Measurements from ENCODE around the gene PCK1. TPM values are rescaled to one million over a fixed set of nuclear protein-coding genes. Genes with fewer than 3 reads are reported as not detected.

The PCK1 gene
- total RNA-seq, 4 donors from 2014 or later = 0.56 to 3.4 (median 2.2) TPM

GRCh38 chr20:57591289-57592229 lies 30.6 kb downstream of the PCK1 start:
- Histone ChIP-seq H3K4me3 (replicated peaks in 1 of 3) (no peak overlapping the region), H3K9me3 (no peaks in the 10 kb centered on the region), H3K4me1 (peaks cover 0 to 2% of the 10 kb centered on the region in 2 donors), H3K36me3 (no peaks in the 10 kb centered on the region), H3K27ac (no peak overlapping the region), H3K27me3 (no peaks in the 10 kb centered on the region)
- DNase-seq = no peak
- intact Hi-C loops (cut with DNase I) = loop anchor here (2.0 to 10.0 kb wide), 2 partner anchors 77 to 207 kb away; no protein-coding TSS in a partner anchor
- TF ChIP-seq POLR2A (IDR thresholded peaks at IDR 0.05) (no peak), CTCF (IDR thresholded peaks at IDR 0.05) (no peak)
- 88 to 93% methylated on average over 15 of the region's 15 CpGs for WGBS, 2 donors

GRCh38 chr20:57592263-57593092 lies 31.6 kb downstream of the PCK1 start:
- intact Hi-C loops (cut with DNase I) = loop anchor here (2.0 to 10.0 kb wide), 2 partner anchors 78 to 208 kb away; no protein-coding TSS in a partner anchor
- no peaks in the 10 kb centered on the region for H3K9me3 ChIP-seq
- no peak overlapping the region for H3K27ac ChIP-seq
- peaks cover 2 to 7% of the 10 kb centered on the region in 2 donors for H3K4me1 ChIP-seq
- no peaks in the 10 kb centered on the region for H3K36me3 ChIP-seq
- 87 to 90% methylated on average over 16 to 22 of the region's 22 CpGs for WGBS, 2 donors
- no peak overlapping the region for H3K4me3 ChIP-seq (replicated peaks in 1 of 3)
- DNase-seq = no peak
- H3K27me3 ChIP-seq = no peaks in the 10 kb centered on the region
- no peak for TF ChIP-seq POLR2A (IDR thresholded peaks at IDR 0.05)
- TF ChIP-seq CTCF (IDR thresholded peaks at IDR 0.05) = no peak

- Histone ChIP-seq H3K9me3 (no peaks in the 10 kb centered on the region), H3K4me3 (replicated peaks in 1 of 3) (no peak overlapping the region), H3K27ac (no peak overlapping the region), H3K4me1 (peaks cover 2 to 7% of the 10 kb centered on the region in 2 donors), H3K36me3 (no peaks in the 10 kb centered on the region), H3K27me3 (no peaks in the 10 kb centered on the region)
- intact Hi-C loops (cut with DNase I) = loop anchor here (2.0 to 10.0 kb wide), 2 partner anchors 79 to 209 kb away; no protein-coding TSS in a partner anchor
- no peak for DNase-seq
- no peak for TF ChIP-seq CTCF (IDR thresholded peaks at IDR 0.05)
- TF ChIP-seq POLR2A (IDR thresholded peaks at IDR 0.05) = no peak
- WGBS, 2 donors = 59 to 65% methylated on average over 13 to 17 of the region's 17 CpGs
These were observed 32.4 kb downstream of the PCK1 start for GRCh38 chr20:57593134-57593886.

GRCh38 chr20:57594092-57594951 lies 33.4 kb downstream of the PCK1 start:
- intact Hi-C loops (cut with DNase I) = loop anchor here (10.0 kb wide), 1 partner anchor 210 kb away; no protein-coding TSS in a partner anchor
- H3K4me3 ChIP-seq (replicated peaks in 1 of 3) = no peak overlapping the region
- TF ChIP-seq POLR2A (IDR thresholded peaks at IDR 0.05) = no peak
- peak; percentile 47 to 86 (median 64) for TF ChIP-seq CTCF (IDR thresholded peaks at IDR 0.05)
- H3K27me3 ChIP-seq = no peaks in the 10 kb centered on the region
- no peaks in the 10 kb centered on the region for H3K9me3 ChIP-seq
- no peak overlapping the region for H3K27ac ChIP-seq
- peak; percentile 47 to 50 for DNase-seq
- WGBS, 2 donors = 42 to 44% methylated on average over 24 to 25 of the region's 27 CpGs
- no peaks in the 10 kb centered on the region for H3K36me3 ChIP-seq
- H3K4me1 ChIP-seq = peaks cover 2 to 7% of the 10 kb centered on the region in 2 donors
